Erythroblast (primary cell): ENCODE measurements around the gene EVI5.

Experiments
- DNase-seq, 2 experiments: peaks; one replicate each; lab custom pipeline; 2025; lab: John Stamatoyannopoulos, UW
- GATA1 ChIP-seq: IDR thresholded peaks from 2 replicates; pipeline ENCODE4 v1.6.1; 2011; ENCODE audit warnings: low read depth, mild to moderate bottlenecking, control low read depth, low read length, moderate library complexity
- POLR2A ChIP-seq: IDR thresholded peaks from 2 replicates; pipeline ENCODE4 v1.6.1; 2011; ENCODE audit warnings: mild to moderate bottlenecking, low read length

EVI5 gene

GRCh38 chr1:92784639-92785500 lies at the start of gene EVI5:
Gene EVI5 (minus strand): TSS chr1:92785108. CDS start chr1:92736546, 48,562 bp downstream.
- DNase-seq, result peak; percentile 95
- TF ChIP-seq GATA1 (no peak), POLR2A (peak; percentile 77)

- TF ChIP-seq POLR2A, result no peak
- no peak for TF ChIP-seq GATA1
- peak in 1 of 2 experiments; percentile 18 for DNase-seq
Measured at GRCh38 chr1:92834617-92835016, 49.7 kb upstream of the EVI5 start.

DNA sequence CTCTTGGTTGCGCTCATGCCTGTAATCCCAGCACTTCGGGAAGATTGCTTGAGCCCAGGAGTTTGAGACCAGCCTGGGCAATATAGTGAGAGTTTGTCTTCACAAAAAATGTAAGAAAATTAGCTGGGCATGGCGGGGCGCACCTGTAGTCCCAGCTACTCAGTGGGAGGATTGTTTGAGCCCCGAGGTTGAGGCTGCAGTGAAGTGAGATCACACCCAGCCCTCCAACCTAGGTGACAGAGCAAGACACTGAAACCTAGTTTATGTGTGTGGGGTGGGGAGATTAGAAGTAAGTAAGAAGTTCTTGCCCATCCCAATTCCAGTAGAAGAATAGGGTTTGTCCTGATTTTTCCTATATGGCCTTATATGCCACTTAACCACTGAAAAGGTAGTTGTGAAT lies 48.9 kb upstream of the EVI5 start:
- peak; percentile 27 for DNase-seq
- TF ChIP-seq POLR2A, result no peak
- TF ChIP-seq GATA1, result no peak

DNA sequence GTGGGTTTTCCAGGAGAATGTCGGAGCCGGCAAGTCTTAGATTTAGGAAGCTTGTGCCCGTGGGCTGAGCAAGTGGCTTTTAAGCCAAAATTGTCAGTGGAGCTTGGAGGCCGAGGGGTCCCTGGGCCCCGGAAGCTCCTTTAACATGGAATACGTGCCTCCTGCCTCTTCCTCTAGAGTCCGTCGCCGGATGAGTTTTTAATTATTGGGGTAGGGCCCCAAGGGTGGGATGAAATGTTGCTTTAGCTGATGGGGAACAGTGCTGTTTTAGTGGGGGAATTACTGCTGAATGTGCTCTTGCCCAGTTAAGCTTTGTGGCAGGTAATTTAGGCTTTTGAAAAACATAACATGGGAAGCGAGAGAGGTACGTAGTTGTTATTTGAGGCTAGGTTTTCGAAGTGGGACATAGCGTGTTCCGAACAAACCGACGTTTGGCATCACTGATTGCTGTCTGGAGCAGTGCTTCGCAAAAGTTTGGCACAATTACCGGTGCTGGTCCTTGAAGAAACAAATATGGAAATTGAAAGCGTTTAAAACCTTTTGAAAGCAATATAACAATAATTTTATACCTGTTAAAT lies 47.7 kb upstream of the EVI5 start:
- DNase-seq, result peak; percentile 44 to 59
- TF ChIP-seq GATA1 (no peak), POLR2A (no peak)

DNA sequence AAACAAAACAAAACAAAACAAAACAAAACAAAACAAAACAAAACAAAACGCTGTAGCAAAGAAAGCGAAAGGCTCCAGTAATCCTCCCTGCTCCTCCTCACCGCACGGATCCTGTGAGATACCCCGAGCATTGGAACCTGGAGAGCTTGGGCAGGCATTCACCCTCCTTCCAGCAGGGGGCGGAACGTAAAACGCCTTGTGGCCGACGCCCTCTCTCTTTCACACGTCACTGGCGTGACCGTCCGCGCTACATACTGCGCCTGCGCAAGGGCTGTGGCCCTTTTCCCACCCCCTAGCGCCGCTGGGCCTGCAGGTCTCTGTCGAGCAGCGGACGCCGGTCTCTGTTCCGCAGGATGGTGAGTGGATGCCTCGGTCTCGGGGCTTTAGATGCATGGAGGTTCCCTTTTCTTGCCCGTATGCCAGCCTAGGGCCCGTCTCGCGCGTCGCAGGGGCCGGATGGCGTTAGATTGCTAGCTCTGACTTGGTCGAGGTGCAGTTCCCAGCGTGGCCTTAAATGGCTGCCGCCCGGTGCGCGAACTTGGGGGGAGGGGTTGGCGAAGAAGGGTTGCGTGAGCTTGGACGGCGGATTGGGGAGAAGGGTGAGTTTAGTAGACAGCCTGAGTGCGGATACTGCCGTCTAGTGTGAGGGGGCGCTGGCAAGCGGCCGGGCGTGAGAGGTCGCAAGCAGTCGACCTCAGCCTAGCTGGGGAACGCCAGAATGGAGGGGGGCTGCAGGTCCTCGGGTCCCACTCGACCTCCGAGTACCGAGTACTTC lies 47.0 kb upstream of the EVI5 start, which contains the start of gene RPL5:
TSS of gene RPL5 (plus strand) at position 279 of the 775 bp plus-strand sequence. CDS start at position 354, 75 bp downstream.
- peak; percentile 98 to 99 for DNase-seq
- TF ChIP-seq GATA1 (no peak), POLR2A (peak; percentile 99)

- TF ChIP-seq GATA1 (no peak), POLR2A (no peak)
- DNase-seq, result no peak
Measured at GRCh38 chr1:92831368-92831761, 46.5 kb upstream of the EVI5 start.

GRCh38 chr1:92826792-92827191 lies 41.9 kb upstream of the EVI5 start:
- DNase-seq, result no peak
- TF ChIP-seq GATA1, result no peak
- no peak for TF ChIP-seq POLR2A

DNA sequence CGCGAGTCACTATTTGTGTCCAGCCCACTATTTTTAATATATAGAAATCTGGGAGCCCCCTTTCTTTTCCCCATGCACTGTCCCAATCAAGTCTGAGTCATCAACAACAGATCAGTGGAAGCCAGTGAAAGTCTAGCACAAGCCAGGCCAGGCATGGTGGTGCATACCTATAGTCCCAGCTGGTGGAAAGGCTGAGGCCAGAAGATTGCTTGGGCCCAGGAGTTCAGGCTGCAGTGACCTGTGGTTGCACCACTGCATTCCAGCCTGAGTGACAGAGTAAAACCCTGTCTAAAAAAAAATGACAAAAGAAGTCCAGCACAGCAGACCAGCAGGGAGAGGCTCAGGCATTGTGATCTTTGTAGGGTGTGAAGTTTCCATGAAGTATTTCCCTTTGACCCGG lies 38.0 kb upstream of the EVI5 start:
- TF ChIP-seq POLR2A (no peak), GATA1 (no peak)
- no peak for DNase-seq

GRCh38 chr1:92820551-92820950 lies 35.6 kb upstream of the EVI5 start:
- no peak for DNase-seq
- TF ChIP-seq POLR2A, result no peak
- TF ChIP-seq GATA1, result no peak

DNA sequence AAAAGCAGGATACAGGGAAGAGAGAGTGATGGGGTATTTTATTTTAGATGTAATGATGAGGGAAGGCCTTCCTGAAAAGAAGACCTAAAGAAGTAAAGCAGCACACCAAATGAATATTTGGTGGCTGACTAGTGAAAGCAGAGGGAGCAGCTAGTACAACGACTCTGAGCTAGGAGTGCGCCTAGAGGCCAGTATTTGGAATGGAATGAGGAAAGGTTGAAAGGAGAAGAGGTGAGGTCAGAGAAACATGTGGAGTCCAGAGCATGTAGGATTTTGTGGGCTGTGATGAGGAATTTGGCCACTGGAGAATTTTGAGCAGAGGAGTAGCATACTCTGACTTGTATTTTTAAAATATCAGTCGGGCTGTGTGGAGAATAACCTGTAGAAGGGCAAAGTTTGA lies 35.1 kb upstream of the EVI5 start:
- no peak for DNase-seq
- no peak for TF ChIP-seq GATA1
- no peak for TF ChIP-seq POLR2A

- no peak for TF ChIP-seq POLR2A
- TF ChIP-seq GATA1, result no peak
- DNase-seq, result peak; percentile 56 to 66
Measured at GRCh38 chr1:92817986-92818764, 33.3 kb upstream of the EVI5 start.

- DNase-seq, result no peak
- TF ChIP-seq POLR2A, result no peak
- no peak for TF ChIP-seq GATA1
Measured at GRCh38 chr1:92817137-92817697, 32.3 kb upstream of the EVI5 start.
